Mammary epithelial cell (primary cell): ENCODE measurements around the gene DUSP3.

Experiments
- EZH2 ChIP-seq: IDR thresholded peaks from 2 replicates; pipeline ENCODE4 v1.6.1; 2012; ENCODE audit warnings: low read length, inconsistent platforms, borderline replicate concordance
- TF ChIP-seq, protein P1 (sequence below), 2 donors: IDR thresholded peaks in 1 of 2; conservative IDR thresholded peaks in 1 of 2; 2 replicates each; pipeline ENCODE4 v1.5.1; 2011 to 2012; ENCODE audit warnings: inconsistent platforms in 2 of 2, low read length in 2 of 2, mild to moderate bottlenecking in 2 of 2, control low read depth in 1 of 2, low read depth in 1 of 2; ENCODE audit not compliant: insufficient read depth in 1 of 2; ENCODE audit errors: extremely low read depth in 1 of 2

GRCh38 chr17:43769426-43769825 is 9.4 kb downstream of the DUSP3 start:
- TF ChIP-seq, protein P1, sequence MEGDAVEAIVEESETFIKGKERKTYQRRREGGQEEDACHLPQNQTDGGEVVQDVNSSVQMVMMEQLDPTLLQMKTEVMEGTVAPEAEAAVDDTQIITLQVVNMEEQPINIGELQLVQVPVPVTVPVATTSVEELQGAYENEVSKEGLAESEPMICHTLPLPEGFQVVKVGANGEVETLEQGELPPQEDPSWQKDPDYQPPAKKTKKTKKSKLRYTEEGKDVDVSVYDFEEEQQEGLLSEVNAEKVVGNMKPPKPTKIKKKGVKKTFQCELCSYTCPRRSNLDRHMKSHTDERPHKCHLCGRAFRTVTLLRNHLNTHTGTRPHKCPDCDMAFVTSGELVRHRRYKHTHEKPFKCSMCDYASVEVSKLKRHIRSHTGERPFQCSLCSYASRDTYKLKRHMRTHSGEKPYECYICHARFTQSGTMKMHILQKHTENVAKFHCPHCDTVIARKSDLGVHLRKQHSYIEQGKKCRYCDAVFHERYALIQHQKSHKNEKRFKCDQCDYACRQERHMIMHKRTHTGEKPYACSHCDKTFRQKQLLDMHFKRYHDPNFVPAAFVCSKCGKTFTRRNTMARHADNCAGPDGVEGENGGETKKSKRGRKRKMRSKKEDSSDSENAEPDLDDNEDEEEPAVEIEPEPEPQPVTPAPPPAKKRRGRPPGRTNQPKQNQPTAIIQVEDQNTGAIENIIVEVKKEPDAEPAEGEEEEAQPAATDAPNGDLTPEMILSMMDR (conservative IDR thresholded peaks at IDR 0.05 in 1 of 2, IDR thresholded peaks at IDR 0.05 in 1 of 2; ENCODE audit: extremely low read depth in 1 of 2, insufficient read depth in 1 of 2, low read depth in 1 of 2, low read length in 2 of 2) = no peak
- no peak for TF ChIP-seq EZH2
